Trophoblast cell (in vitro differentiated cells and primary cell): Measurements from ENCODE around the gene SNX15.

Experiments used
- DNase-seq, 2 donors: peaks; one replicate each; pipeline ENCODE4 v3.0.0-alpha.2; 2016
- H2AFZ ChIP-seq: 2 replicates; pipeline ENCODE4 v1.6.1; 2013; ENCODE audit warnings: low read length, moderate library complexity, mild to moderate bottlenecking; ENCODE audit not compliant: insufficient read depth, poor library complexity
- H2AK5ac ChIP-seq: 2 replicates; pipeline ENCODE4 v1.6.1; 2013; ENCODE audit warnings: mild to moderate bottlenecking, low read length
- H2BK120ac ChIP-seq: 2 replicates; pipeline ENCODE4 v1.6.1; 2013; ENCODE audit warnings: low read length, mild to moderate bottlenecking, moderate library complexity; ENCODE audit not compliant: insufficient read depth, poor library complexity
- H2BK12ac ChIP-seq: 2 replicates; pipeline ENCODE4 v1.6.1; 2013; ENCODE audit warnings: mild to moderate bottlenecking, low read length, moderate library complexity
- H2BK5ac ChIP-seq: 2 replicates; pipeline ENCODE4 v1.6.1; 2013; ENCODE audit warnings: low read length, low read depth, moderate library complexity, mild to moderate bottlenecking; ENCODE audit not compliant: poor library complexity
- H3K14ac ChIP-seq: 2 replicates; pipeline ENCODE4 v1.6.1; 2013; ENCODE audit warnings: mild to moderate bottlenecking, low read length
- H3K18ac ChIP-seq: 2 replicates; pipeline ENCODE4 v1.6.1; 2013; ENCODE audit warnings: mild to moderate bottlenecking, low read length
- H3K23ac ChIP-seq: 2 replicates; pipeline ENCODE4 v1.6.1; 2013; ENCODE audit warnings: low read length
- H3K27ac ChIP-seq: 2 replicates; pipeline ENCODE4 v1.5.1; 2013; ENCODE audit warnings: low read depth, mild to moderate bottlenecking, inconsistent platforms, low read length, moderate library complexity
- H3K27me3 ChIP-seq: 2 replicates; pipeline ENCODE4 v1.6.1; 2013; ENCODE audit warnings: inconsistent platforms, mild to moderate bottlenecking, low read length, moderate library complexity; ENCODE audit not compliant: insufficient read depth
- H3K36me3 ChIP-seq, 2 experiments: 1 replicate in 1 of 2; 2 replicates in 1 of 2; pipeline ENCODE4 v1.6.1; 2013; ENCODE audit warnings: low read length in 2 of 2, mild to moderate bottlenecking in 2 of 2, moderate library complexity in 1 of 2; ENCODE audit not compliant: insufficient read depth in 2 of 2, control insufficient read depth in 1 of 2
- H3K4ac ChIP-seq: 2 replicates; pipeline ENCODE4 v1.6.1; 2013; ENCODE audit warnings: low read depth, mild to moderate bottlenecking, low read length, moderate library complexity
- H3K4me1 ChIP-seq, 2 experiments: 1 replicate in 1 of 2; 2 replicates in 1 of 2; pipeline ENCODE4 v1.6.1; 2013; ENCODE audit warnings: low read length in 2 of 2, mild to moderate bottlenecking in 2 of 2, moderate library complexity in 1 of 2; ENCODE audit not compliant: insufficient read depth in 2 of 2, control insufficient read depth in 1 of 2
- H3K4me2 ChIP-seq: 2 replicates; pipeline ENCODE4 v1.6.1; 2013; ENCODE audit warnings: inconsistent platforms, mild to moderate bottlenecking, low read length, moderate library complexity
- H3K4me3 ChIP-seq: 2 replicates; pipeline ENCODE4 v1.5.1; 2013; ENCODE audit warnings: mild to moderate bottlenecking, low read depth, low read length, inconsistent platforms
- H3K79me1 ChIP-seq: one replicate; pipeline ENCODE4 v1.6.1; 2013; ENCODE audit warnings: low read length
- H3K79me2 ChIP-seq: 2 replicates; pipeline ENCODE4 v1.6.1; 2013; ENCODE audit warnings: low read length, mild to moderate bottlenecking; ENCODE audit not compliant: control insufficient read depth, insufficient read depth, poor library complexity
- H3K9ac ChIP-seq: 2 replicates; pipeline ENCODE4 v1.6.1; 2013; ENCODE audit warnings: mild to moderate bottlenecking, low read length
- H3K9me3 ChIP-seq: 2 replicates; pipeline ENCODE4 v1.6.1; 2013; ENCODE audit warnings: low read depth, mild to moderate bottlenecking, control low read depth, inconsistent platforms, low read length; ENCODE audit not compliant: insufficient read depth
- H4K12ac ChIP-seq: 2 replicates; pipeline ENCODE4 v1.6.1; 2013; ENCODE audit warnings: low read depth, mild to moderate bottlenecking, low read length, moderate library complexity
- H4K8ac ChIP-seq: 2 replicates; pipeline ENCODE4 v1.6.1; 2013; ENCODE audit warnings: low read depth, mild to moderate bottlenecking, low read length, moderate library complexity
- H4K91ac ChIP-seq: one replicate; pipeline ENCODE4 v1.6.1; 2013; ENCODE audit warnings: low read depth, mild to moderate bottlenecking, low read length, moderate library complexity
- WGBS: extraction: QIAGEN DNeasy Blood & Tissue Kit; methylation state at CpG from one replicate; pipeline ENCODE4 v1.1.7; 2013; ENCODE audit warnings: missing lambda C conversion rate; ENCODE audit not compliant: insufficient read length, insufficient coverage; ENCODE audit errors: extremely low coverage; 5-methylcytosine and 5-hydroxymethylcytosine counted together

Gene SNX15

DNA sequence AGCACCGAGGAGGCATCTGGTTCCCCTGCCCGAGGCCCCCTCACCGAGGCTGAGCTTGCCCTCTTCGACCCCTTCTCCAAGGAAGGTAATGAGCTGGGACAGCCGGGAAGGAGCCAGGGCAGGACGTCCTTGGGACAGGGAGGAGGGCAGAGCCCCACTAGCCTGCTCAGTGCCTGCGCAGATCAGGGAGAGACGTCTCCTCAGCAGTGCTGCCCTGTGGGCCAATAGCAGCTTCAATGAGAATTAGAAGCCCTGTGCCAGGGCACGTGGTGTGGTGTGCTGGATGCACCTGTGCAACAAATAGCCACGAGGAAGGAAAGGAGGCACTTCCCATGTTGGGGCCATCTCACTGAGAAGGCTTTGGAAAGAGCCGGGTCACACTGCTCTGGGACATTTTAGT, 8.3 kb downstream of the SNX15 start:
- Histone ChIP-seq H3K27me3 (no peaks in the 10 kb centered on the region), H3K4me2 (no peak overlapping the region), H3K9ac (peak overlapping the region; percentile 14), H3K27ac (no peak overlapping the region), H2BK12ac (no peak overlapping the region), H3K79me1 (no peaks in the 10 kb centered on the region), H3K14ac (no peak overlapping the region), H2AK5ac (no peak overlapping the region), H2AFZ (no peak overlapping the region), H4K8ac (no peak overlapping the region), H3K4me3 (no peak overlapping the region), H3K36me3 (peaks cover 29 to 30% of the 10 kb centered on the region in 2 experiments), H3K9me3 (no peaks in the 10 kb centered on the region), H2BK5ac (no peak overlapping the region), H3K79me2 (no peaks in the 10 kb centered on the region), H3K4ac (no peak overlapping the region), H3K18ac (no peak overlapping the region), H2BK120ac (no peak overlapping the region), H3K23ac (no peak overlapping the region), H4K12ac (no peak overlapping the region), H3K4me1 (no peaks in the 10 kb centered on the region), H4K91ac (no peak overlapping the region)
- DNase-seq, result no peak
- no CpG with 5 or more reads among the region's 11 CpGs for WGBS

DNA sequence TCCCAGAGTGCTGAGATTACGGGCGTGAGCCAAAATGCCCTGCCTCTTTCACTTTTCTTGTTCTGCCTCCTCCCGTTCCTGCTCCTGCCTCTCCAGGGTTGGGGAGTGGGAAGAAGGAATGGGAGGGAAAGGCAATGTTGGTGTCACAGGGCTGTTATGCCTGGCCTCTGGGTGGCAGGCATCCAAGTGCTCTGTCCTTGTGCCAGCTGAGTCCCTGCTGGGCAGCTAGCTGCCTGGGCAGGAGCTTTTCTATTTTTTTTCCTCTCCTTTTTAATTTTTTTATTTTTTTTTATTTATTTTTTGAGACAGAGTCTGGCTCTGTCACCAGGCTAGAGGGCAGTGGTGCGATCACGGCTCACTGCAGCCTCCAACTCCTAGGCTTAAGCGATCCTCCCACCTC, 9.7 kb downstream of the SNX15 start:
- H3K23ac ChIP-seq, result no peak overlapping the region
- no peak overlapping the region for H4K12ac ChIP-seq
- WGBS, result no CpG with 5 or more reads among the region's 6 CpGs
- no peak overlapping the region for H2AFZ ChIP-seq
- H4K91ac ChIP-seq, result no peak overlapping the region
- H3K4me1 ChIP-seq, result peaks cover 2 to 3% of the 10 kb centered on the region in 2 experiments
- no peak overlapping the region for H4K8ac ChIP-seq
- H2BK5ac ChIP-seq, result no peak overlapping the region
- no peak overlapping the region for H2BK12ac ChIP-seq
- no peak overlapping the region for H3K18ac ChIP-seq
- no peak overlapping the region for H3K9ac ChIP-seq
- no peak overlapping the region for H2AK5ac ChIP-seq
- H3K14ac ChIP-seq, result no peak overlapping the region
- peaks cover 9% of the 10 kb centered on the region for H3K79me1 ChIP-seq
- no peaks in the 10 kb centered on the region for H3K9me3 ChIP-seq
- H3K4me2 ChIP-seq, result no peak overlapping the region
- H3K27ac ChIP-seq, result no peak overlapping the region
- H3K27me3 ChIP-seq, result no peaks in the 10 kb centered on the region
- H3K36me3 ChIP-seq, result peaks cover 29 to 30% of the 10 kb centered on the region in 2 experiments
- H3K4me3 ChIP-seq, result no peak overlapping the region
- DNase-seq, result no peak
- no peak overlapping the region for H3K4ac ChIP-seq
- no peak overlapping the region for H2BK120ac ChIP-seq
- H3K79me2 ChIP-seq, result peaks cover 9% of the 10 kb centered on the region

DNA sequence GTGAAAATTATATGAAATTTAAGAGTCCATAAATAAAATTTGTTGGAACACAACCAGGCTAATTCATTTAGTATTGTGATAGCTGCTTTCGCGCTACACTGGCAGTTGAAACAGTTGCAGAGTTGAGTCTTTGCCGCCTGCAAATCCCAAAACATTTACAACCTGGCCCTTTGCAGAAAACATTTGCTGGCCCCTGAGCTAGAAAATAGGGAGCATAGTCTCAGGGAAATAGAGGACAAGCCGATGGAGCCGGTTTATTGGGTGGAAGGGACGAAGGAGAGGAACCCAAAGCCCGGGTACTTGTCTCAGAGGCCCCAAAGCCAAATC, 13.2 kb downstream of the SNX15 start:
- DNase-seq, result no peak
- H3K9ac ChIP-seq, result peak overlapping the region; percentile 2
- no peak overlapping the region for H2BK12ac ChIP-seq
- peaks cover 3 to 4% of the 10 kb centered on the region in 2 experiments for H3K4me1 ChIP-seq
- peak overlapping the region; percentile 28 for H3K27ac ChIP-seq
- no peak overlapping the region for H3K23ac ChIP-seq
- no peak overlapping the region for H3K14ac ChIP-seq
- peaks cover 9% of the 10 kb centered on the region for H3K79me2 ChIP-seq
- H2AK5ac ChIP-seq, result no peak overlapping the region
- H2AFZ ChIP-seq, result no peak overlapping the region
- H4K8ac ChIP-seq, result peak overlapping the region; percentile 62
- H4K12ac ChIP-seq, result no peak overlapping the region
- no peak overlapping the region for H2BK5ac ChIP-seq
- peak overlapping the region; percentile 51 for H3K4me2 ChIP-seq
- no peak overlapping the region for H3K4me3 ChIP-seq
- no peaks in the 10 kb centered on the region for H3K9me3 ChIP-seq
- H3K4ac ChIP-seq, result no peak overlapping the region
- no peak overlapping the region for H2BK120ac ChIP-seq
- peaks cover 9% of the 10 kb centered on the region for H3K79me1 ChIP-seq
- H4K91ac ChIP-seq, result no peak overlapping the region
- no peaks in the 10 kb centered on the region for H3K27me3 ChIP-seq
- H3K18ac ChIP-seq, result no peak overlapping the region
- no CpG with 5 or more reads among the region's 7 CpGs for WGBS
- peaks cover 32 to 35% of the 10 kb centered on the region in 2 experiments for H3K36me3 ChIP-seq

DNA sequence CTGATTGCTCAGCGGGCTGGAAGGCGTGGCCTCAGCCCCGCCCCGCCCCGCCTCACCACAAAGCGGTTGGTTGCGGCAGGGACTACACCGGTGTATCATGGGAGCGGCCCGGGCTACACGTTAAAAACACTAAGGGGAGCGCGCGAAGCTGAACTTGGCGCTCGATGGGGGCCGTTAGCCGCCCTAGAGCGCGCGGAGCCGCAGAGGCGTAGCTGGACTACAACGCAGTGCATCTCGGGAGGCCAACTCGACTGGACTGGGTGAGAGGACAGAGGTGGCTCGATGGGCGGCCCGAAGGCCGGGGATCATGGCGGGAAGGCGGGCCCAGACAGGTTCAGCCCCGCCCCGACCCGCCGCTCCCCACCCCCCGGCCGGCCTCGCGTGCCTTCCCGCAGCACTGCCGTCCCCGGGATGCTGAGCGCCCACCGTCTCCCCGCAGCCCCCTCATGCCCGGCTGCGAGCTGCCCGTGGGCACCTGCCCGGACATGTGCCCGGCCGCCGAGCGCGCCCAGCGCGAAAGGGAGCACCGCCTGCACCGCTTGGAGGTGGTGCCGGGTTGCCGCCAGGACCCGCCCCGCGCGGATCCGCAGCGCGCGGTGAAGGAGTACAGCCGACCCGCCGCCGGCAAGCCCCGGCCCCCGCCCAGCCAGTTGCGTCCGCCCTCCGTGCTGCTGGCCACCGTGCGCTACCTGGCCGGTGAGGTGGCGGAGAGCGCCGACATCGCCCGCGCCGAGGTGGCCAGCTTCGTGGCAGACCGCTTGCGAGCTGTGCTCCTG, 13.8 kb downstream of the SNX15 start, which contains the start of gene SAC3D1:
SAC3D1 (plus strand) TSS at position 364 of the 776 bp plus-strand sequence; CDS start at position 447, 83 bp downstream.
- no peak within 1 kb of the TSS for H2BK12ac ChIP-seq
- peak within 1 kb of the TSS; percentile 53 for H3K4ac ChIP-seq
- peak within 1 kb of the TSS; percentile 98 for H3K18ac ChIP-seq
- H2AK5ac ChIP-seq, result peak within 1 kb of the TSS; percentile 16
- H3K79me1 ChIP-seq, result peaks cover 9% of the 10 kb centered on the region
- H3K4me3 ChIP-seq, result peak within 1 kb of the TSS; percentile 99
- H3K23ac ChIP-seq, result no peak within 1 kb of the TSS
- H3K14ac ChIP-seq, result peak within 1 kb of the TSS; percentile 96
- WGBS, result no CpG with 5 or more reads among the region's 91 CpGs
- H4K8ac ChIP-seq, result peak within 1 kb of the TSS; percentile 93
- H4K12ac ChIP-seq, result peak within 1 kb of the TSS; percentile 93
- H3K79me2 ChIP-seq, result peaks cover 9% of the 10 kb centered on the region
- H4K91ac ChIP-seq, result peak within 1 kb of the TSS; percentile 92
- H3K27ac ChIP-seq, result peak within 1 kb of the TSS; percentile 100
- peaks cover 31 to 35% of the 10 kb centered on the region in 2 experiments for H3K36me3 ChIP-seq
- no peaks in the 10 kb centered on the region for H3K9me3 ChIP-seq
- H3K27me3 ChIP-seq, result no peaks in the 10 kb centered on the region
- H2BK120ac ChIP-seq, result peak within 1 kb of the TSS; percentile 82
- peak within 1 kb of the TSS; percentile 93 for H3K4me2 ChIP-seq
- peak; percentile 92 to 94 for DNase-seq
- H3K4me1 ChIP-seq, result peaks cover 3 to 4% of the 10 kb centered on the region in 2 experiments
- H2BK5ac ChIP-seq, result peak within 1 kb of the TSS; percentile 97
- peak within 1 kb of the TSS; percentile 81 for H3K9ac ChIP-seq
- H2AFZ ChIP-seq, result peak within 1 kb of the TSS; percentile 95
